Mucosa of stomach (tissue), 1 donor: ENCODE results near the gene SSBP1.
A peak's percentile ranks its signal among the peaks of the same experiment; 100 is the strongest.

Source experiments
- H3K27me3 ChIP-seq: one replicate; pipeline ENCODE4 v1.7.0; 2013; ENCODE audit warnings: mild to moderate bottlenecking, low read length; ENCODE audit not compliant: control insufficient read depth, insufficient read depth
- H3K36me3 ChIP-seq: one replicate; pipeline ENCODE4 v1.7.0; 2013; ENCODE audit warnings: low read length; ENCODE audit not compliant: control insufficient read depth, insufficient read depth
- H3K4me1 ChIP-seq: one replicate; pipeline ENCODE4 v1.7.0; 2013; ENCODE audit warnings: mild to moderate bottlenecking, low read length; ENCODE audit not compliant: control insufficient read depth, insufficient read depth
- H3K4me3 ChIP-seq: one replicate; pipeline ENCODE4 v1.7.0; 2013; ENCODE audit warnings: low read length
- H3K9ac ChIP-seq: one replicate; pipeline ENCODE4 v1.7.0; 2013; ENCODE audit warnings: mild to moderate bottlenecking, low read length, moderate library complexity
- H3K9me3 ChIP-seq: one replicate; pipeline ENCODE4 v1.7.0; 2013; ENCODE audit warnings: mild to moderate bottlenecking, low read length, moderate library complexity; ENCODE audit not compliant: control insufficient read depth
- donor health status: Pancreatic carcinoma.

SSBP1 gene

GRCh38 chr7:141712603-141713255 is 25.4 kb upstream of the SSBP1 start:
- Histone ChIP-seq H3K4me1 (peaks cover 3% of the 10 kb centered on the region), H3K9me3 (no peaks in the 10 kb centered on the region), H3K36me3 (no peaks in the 10 kb centered on the region), H3K9ac (no peak overlapping the region), H3K4me3 (no peak overlapping the region), H3K27me3 (no peaks in the 10 kb centered on the region)

- H3K9ac ChIP-seq: no peak overlapping the region
- peaks cover 2% of the 10 kb centered on the region for H3K4me1 ChIP-seq
- H3K4me3 ChIP-seq: no peak overlapping the region
- no peaks in the 10 kb centered on the region for H3K27me3 ChIP-seq
- no peaks in the 10 kb centered on the region for H3K36me3 ChIP-seq
- no peaks in the 10 kb centered on the region for H3K9me3 ChIP-seq
Observed at GRCh38 chr7:141713890-141714289, 24.3 kb upstream of the SSBP1 start.

- Histone ChIP-seq H3K4me3 (no peak overlapping the region), H3K9me3 (no peaks in the 10 kb centered on the region), H3K9ac (no peak overlapping the region), H3K27me3 (no peaks in the 10 kb centered on the region), H3K36me3 (no peaks in the 10 kb centered on the region), H3K4me1 (no peaks in the 10 kb centered on the region)
Observed at GRCh38 chr7:141714571-141714970, 23.6 kb upstream of the SSBP1 start.

GRCh38 chr7:141715018-141715417 is 23.1 kb upstream of the SSBP1 start:
- H3K36me3 ChIP-seq: no peaks in the 10 kb centered on the region
- no peaks in the 10 kb centered on the region for H3K27me3 ChIP-seq
- H3K4me3 ChIP-seq: no peak overlapping the region
- no peaks in the 10 kb centered on the region for H3K4me1 ChIP-seq
- H3K9me3 ChIP-seq: no peaks in the 10 kb centered on the region
- H3K9ac ChIP-seq: no peak overlapping the region

GRCh38 chr7:141715794-141716689 is 22.1 kb upstream of the SSBP1 start:
- H3K4me3 ChIP-seq: no peak overlapping the region
- no peaks in the 10 kb centered on the region for H3K27me3 ChIP-seq
- H3K9ac ChIP-seq: no peak overlapping the region
- no peaks in the 10 kb centered on the region for H3K36me3 ChIP-seq
- no peaks in the 10 kb centered on the region for H3K4me1 ChIP-seq
- no peaks in the 10 kb centered on the region for H3K9me3 ChIP-seq

DNA sequence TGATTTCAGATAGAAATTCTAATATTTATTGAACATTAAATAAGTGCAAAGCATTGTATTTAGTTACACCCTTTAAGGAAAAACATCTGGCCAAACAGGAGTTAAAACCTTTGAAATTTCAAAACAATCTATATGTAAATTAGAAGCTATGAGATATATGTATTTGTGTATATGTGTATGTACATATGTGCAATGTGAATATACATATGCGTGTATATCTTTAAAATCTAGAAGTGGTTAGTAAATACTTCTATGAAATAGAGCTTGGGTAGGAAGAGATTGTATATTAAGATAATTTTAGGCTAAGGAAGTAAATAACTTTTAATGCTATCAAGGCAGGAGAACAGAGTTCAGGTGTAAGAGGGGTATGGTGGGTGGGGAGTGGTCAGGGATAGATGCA is 20.7 kb upstream of the SSBP1 start:
- Histone ChIP-seq H3K36me3 (no peaks in the 10 kb centered on the region), H3K9ac (no peak overlapping the region), H3K4me1 (no peaks in the 10 kb centered on the region), H3K9me3 (no peaks in the 10 kb centered on the region), H3K27me3 (no peaks in the 10 kb centered on the region), H3K4me3 (no peak overlapping the region)

DNA sequence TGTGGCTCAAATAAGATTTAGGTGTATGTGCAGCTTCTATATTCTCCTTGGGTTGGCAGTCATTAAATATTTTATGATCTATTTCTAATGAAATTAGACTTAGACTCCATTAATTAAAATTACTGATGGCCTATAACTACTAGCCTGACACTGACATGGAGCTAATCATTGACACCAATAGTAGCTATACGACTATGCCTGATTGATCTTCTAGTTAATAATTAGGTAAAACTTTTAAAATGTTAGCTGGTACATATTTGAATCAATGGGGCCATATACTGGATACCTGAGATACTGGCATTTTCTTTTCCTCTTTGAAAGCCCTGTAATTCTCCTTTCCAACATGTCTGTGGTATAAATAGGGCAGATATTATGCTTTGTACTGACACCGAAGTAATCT is 15.6 kb upstream of the SSBP1 start:
- no peaks in the 10 kb centered on the region for H3K9me3 ChIP-seq
- H3K27me3 ChIP-seq: no peaks in the 10 kb centered on the region
- H3K4me1 ChIP-seq: no peaks in the 10 kb centered on the region
- H3K36me3 ChIP-seq: no peaks in the 10 kb centered on the region
- H3K4me3 ChIP-seq: no peak overlapping the region
- no peak overlapping the region for H3K9ac ChIP-seq

- H3K4me3 ChIP-seq: no peak overlapping the region
Observed at GRCh38 chr7:141729020-141729419, 9.1 kb upstream of the SSBP1 start.

DNA sequence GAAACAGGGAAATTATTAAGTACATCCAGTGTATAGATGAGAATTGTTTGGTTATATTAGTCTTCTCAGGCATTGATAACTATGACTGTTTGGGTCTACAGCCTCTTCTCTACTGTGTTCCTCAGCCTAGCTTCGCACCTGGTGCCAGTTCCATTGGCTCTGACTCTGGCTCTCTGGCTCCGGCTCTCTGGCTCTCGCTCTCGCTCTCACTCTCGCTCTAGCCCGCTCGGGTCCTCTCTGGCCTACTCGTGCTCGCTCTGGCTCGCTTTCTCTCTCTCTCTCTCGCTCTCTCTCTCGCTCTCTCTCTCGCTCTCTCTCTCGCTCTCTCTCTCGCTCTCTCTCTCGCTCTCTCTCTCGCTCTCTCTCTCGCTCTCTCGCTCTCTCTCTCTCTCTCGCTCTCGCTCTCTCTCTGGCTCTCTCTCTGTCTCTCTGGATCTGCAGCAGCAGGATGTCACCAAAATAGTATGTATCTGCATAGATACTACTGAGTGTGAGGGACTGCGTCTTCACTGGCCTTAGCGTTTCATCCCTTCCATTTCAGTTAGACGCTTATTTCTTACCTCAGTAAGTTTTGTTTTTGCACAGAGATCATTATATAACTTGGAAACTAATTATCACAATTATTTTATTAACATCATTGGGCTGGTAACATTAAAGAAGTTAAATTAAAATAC is 6.5 kb upstream of the SSBP1 start:
- Histone ChIP-seq H3K9me3 (no peaks in the 10 kb centered on the region), H3K4me3 (no peak overlapping the region), H3K9ac (no peak overlapping the region), H3K4me1 (no peaks in the 10 kb centered on the region), H3K27me3 (no peaks in the 10 kb centered on the region), H3K36me3 (no peaks in the 10 kb centered on the region)

More at GRCh38 chr7:141729020-141729419, 9.1 kb upstream of the SSBP1 start:
- Histone ChIP-seq H3K9ac (no peak overlapping the region), H3K36me3 (no peaks in the 10 kb centered on the region), H3K27me3 (no peaks in the 10 kb centered on the region), H3K9me3 (no peaks in the 10 kb centered on the region), H3K4me1 (no peaks in the 10 kb centered on the region)

DNA sequence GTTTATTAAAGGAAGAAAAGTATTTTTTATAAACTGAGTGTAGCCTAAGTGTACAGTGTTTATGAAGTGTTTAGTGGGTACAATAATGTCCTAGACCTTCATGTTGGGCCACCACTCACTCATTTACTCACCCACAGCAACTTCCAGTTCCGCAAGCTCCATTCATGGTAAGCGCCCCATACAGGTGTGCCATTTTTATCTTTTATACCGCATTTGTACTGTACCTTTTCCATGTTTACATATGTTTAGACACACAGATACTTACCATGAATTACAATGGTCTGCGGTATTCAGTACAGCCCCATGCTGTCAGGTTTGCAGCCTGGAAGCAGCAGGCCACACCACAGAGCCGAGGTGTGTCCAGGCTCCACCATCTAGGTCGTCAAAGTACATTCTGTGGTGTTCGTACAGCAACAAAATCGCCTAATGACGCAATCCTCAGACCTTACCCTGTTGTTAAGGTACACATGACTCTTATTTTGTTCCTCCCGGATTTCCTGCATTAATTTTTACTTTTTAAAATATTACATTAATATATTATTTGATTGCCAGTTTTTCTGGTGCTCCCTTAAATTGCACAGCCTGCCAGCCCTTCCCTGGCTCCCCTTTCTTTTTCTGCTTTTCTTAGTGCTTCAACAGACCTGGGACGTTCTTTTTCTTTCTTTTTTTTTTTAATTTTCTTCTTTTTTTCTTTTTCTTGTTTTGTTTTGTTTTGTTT is 881 bp upstream of the SSBP1 start:
- Histone ChIP-seq H3K36me3 (no peaks in the 10 kb centered on the region), H3K9me3 (no peaks in the 10 kb centered on the region), H3K9ac (peak overlapping the region; percentile 88), H3K4me1 (peaks cover 4% of the 10 kb centered on the region), H3K4me3 (peak overlapping the region; percentile 81), H3K27me3 (no peaks in the 10 kb centered on the region)

DNA sequence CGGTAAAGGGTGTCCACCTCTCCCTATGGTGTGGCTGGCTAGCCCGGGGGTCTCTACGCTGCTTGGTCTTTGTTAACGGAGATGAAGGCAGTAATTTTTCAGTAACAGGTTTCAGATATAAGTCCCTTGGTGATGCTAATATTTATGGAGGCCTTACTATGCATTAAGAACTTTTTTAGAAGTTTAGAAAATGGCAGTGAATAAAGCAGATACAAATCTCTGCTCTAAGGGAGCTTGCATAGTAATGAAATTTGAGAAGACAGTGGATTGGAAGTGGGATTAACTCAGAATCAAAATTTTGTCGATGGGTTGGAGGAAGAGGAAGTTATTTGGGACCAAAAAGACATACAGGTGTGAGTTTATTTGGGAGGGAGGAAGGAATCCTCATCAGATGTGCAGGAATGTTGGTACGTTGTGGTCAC is 445 bp downstream of the SSBP1 start:
- Histone ChIP-seq H3K9ac (peak overlapping the region; percentile 88), H3K9me3 (no peaks in the 10 kb centered on the region), H3K4me3 (peak overlapping the region; percentile 81), H3K36me3 (no peaks in the 10 kb centered on the region), H3K27me3 (no peaks in the 10 kb centered on the region), H3K4me1 (peaks cover 4% of the 10 kb centered on the region)
